Left colon (tissue), 2 donors: Measurements from ENCODE around the gene ASPA. TPM values are rescaled to one million over a fixed set of nuclear protein-coding genes. Genes with fewer than 3 reads are reported as not detected.
A peak's percentile ranks its signal among the peaks of the same experiment; 100 is the strongest.
"Not testable (repeated sequence)": the region's sequence is repeated elsewhere in the genome, so short reads cannot be mapped to it uniquely, and the experiment has no call there.

Experiments
- ATAC-seq: fragments of 200-7000 bp; cut with Tn5 transposase; one replicate; pipeline ENCODE4 v1.9.1; 2020; ENCODE audit warnings: mild to moderate bottlenecking, moderate library complexity
- DNase-seq, 2 donors: peaks; one replicate each; pipeline ENCODE4 v3.0.0-alpha.2; 2020
- intact Hi-C, 2 donors: fragments of 100-400 bp; cut with DNase I in 1 of 2; cut with micrococcal nuclease in 1 of 2; formaldehyde crosslinking; loops; one replicate each; pipeline versions ENCODE4 v1.11.2 to v1.14.0; 2022; cut with DNase I, micrococcal nuclease
- long read RNA-seq: library from polyadenylated mRNA; unstranded; transcript quantifications from one replicate; pipeline ENCODE4 v2.0.0, GENCODE V29; 2021
- total RNA-seq, 2 donors: library from RNA; stranded (reverse); fragmentation: NEBNext Ultra II Directional; extraction: Animal tissue kit (Norgen Biotek cat#: 25700); gene quantifications; one replicate each; pipeline ENCODE4 v1.2.1, GENCODE V29; 2021
- donor health status: DM: no; HTN: no; CAD: no.
- donor health status: DM: yes; HTN: yes; CAD: no.

Gene ASPA
- total RNA-seq, result 1 to 10 TPM; 1.0 to 3.1 TPM
- long read RNA-seq, partial matches to known transcripts, result 0 of 1 reads
- long read RNA-seq, other reads (novel, unspliced or antisense), result 1 of 1 reads

- ATAC-seq (peak; percentile 67), DNase-seq (no peak)
- intact Hi-C loops, result no loop called here
Observed at GRCh38 chr17:3475812-3476610, at the start of gene ASPA. Gene ASPA (plus strand): TSS chr17:3475997. CDS start chr17:3476160, 163 bp downstream.

GRCh38 chr17:3433215-3433614 lies 42.6 kb upstream of the ASPA start:
- DNase-seq, result peak in 1 of 2 donors; percentile 6
- ATAC-seq, intact Hi-C loops: not testable (repeated sequence)

- intact Hi-C loops, result no loop called here
- ATAC-seq, result no peak
Observed at GRCh38 chr17:3433741-3434140, 42.1 kb upstream of the ASPA start, which contains the start of gene OR1E2. Gene OR1E2 (minus strand): TSS chr17:3433841. CDS start chr17:3433841, 0 bp downstream.

GRCh38 chr17:3438368-3438767 lies 37.4 kb upstream of the ASPA start:
- DNase-seq, result no peak
- no peak for ATAC-seq
- intact Hi-C loops, result no loop called here

More at GRCh38 chr17:3433741-3434140, 42.1 kb upstream of the ASPA start, which contains the start of gene OR1E2:
- no peak for DNase-seq

- ATAC-seq, result no peak
- intact Hi-C loops, result no loop called here
Observed at GRCh38 chr17:3440451-3440850, 35.3 kb upstream of the ASPA start.

GRCh38 chr17:3447625-3448024 lies 28.2 kb upstream of the ASPA start:
- peak; percentile 62 for ATAC-seq
- DNase-seq, result no peak
- intact Hi-C loops, result no loop called here

More at GRCh38 chr17:3440451-3440850, 35.3 kb upstream of the ASPA start:
- no peak for DNase-seq

GRCh38 chr17:3448059-3448665 lies 27.6 kb upstream of the ASPA start:
- ATAC-seq, result peak; percentile 91
- intact Hi-C loops, result no loop called here
- no peak for DNase-seq

GRCh38 chr17:3466355-3466754 lies 9.4 kb upstream of the ASPA start:
- peak; percentile 61 for ATAC-seq
- DNase-seq, intact Hi-C loops: not testable (repeated sequence)

GRCh38 chr17:3469529-3469928 lies 6.3 kb upstream of the ASPA start:
- ATAC-seq, result peak; percentile 74
- DNase-seq, result no peak

GRCh38 chr17:3471599-3471998 lies 4.2 kb upstream of the ASPA start, which contains the start of gene SPATA22:
Gene SPATA22 (minus strand): TSS chr17:3471819. CDS start chr17:3469325, 2,494 bp downstream.
- DNase-seq (no peak), ATAC-seq (no peak)
- intact Hi-C loops, result no loop called here

More at GRCh38 chr17:3469529-3469928, 6.3 kb upstream of the ASPA start:
- intact Hi-C loops, result no loop called here

- ATAC-seq (no peak), DNase-seq (no peak)
- intact Hi-C loops, result no loop called here
Observed at GRCh38 chr17:3472137-3472536, 3.7 kb upstream of the ASPA start.

GRCh38 chr17:3474212-3474611 lies 1.6 kb upstream of the ASPA start:
- peak; percentile 84 for ATAC-seq
- intact Hi-C loops, result no loop called here
- DNase-seq, result no peak

- ATAC-seq (no peak), DNase-seq (no peak)
- intact Hi-C loops, result no loop called here
Observed at GRCh38 chr17:3475251-3475685, 529 bp upstream of the ASPA start.

- ATAC-seq, result no peak
- intact Hi-C loops, result no loop called here
- DNase-seq, result no peak
Observed at GRCh38 chr17:3479988-3480387, 4.2 kb downstream of the ASPA start.

- ATAC-seq (no peak), DNase-seq (no peak)
- intact Hi-C loops, result no loop called here
Observed at GRCh38 chr17:3482852-3483251, 7.1 kb downstream of the ASPA start.

- intact Hi-C loops, result no loop called here
- no peak for ATAC-seq
- DNase-seq, result no peak
Observed at GRCh38 chr17:3485481-3486068, 9.8 kb downstream of the ASPA start.

GRCh38 chr17:3497101-3497500 lies 21.3 kb downstream of the ASPA start:
- ATAC-seq, result no peak
- no peak for DNase-seq
- intact Hi-C loops, result no loop called here

- DNase-seq (no peak), ATAC-seq (no peak)
- intact Hi-C loops, result no loop called here
Observed at GRCh38 chr17:3501344-3501743, 25.5 kb downstream of the ASPA start.

GRCh38 chr17:3502466-3502865 lies 26.7 kb downstream of the ASPA start:
- DNase-seq, result no peak
- intact Hi-C loops, result no loop called here
- ATAC-seq, result no peak
